Glutamatergic neuron (in vitro differentiated cells): ENCODE results near the gene ARCN1. TPM values are rescaled to one million over a fixed set of nuclear protein-coding genes. Genes with fewer than 3 reads are reported as not detected.

Experiments used
- DNase-seq: peaks from one replicate; pipeline ENCODE4 v3.0.0; 2022
- H3K27ac Mint-ChIP-seq: one replicate; pipeline ENCODE4 v1.8.0; 2020; ENCODE audit warnings: mild to moderate bottlenecking, mixed read lengths, inconsistent platforms; ENCODE audit not compliant: unreplicated experiment
- H3K27me3 Mint-ChIP-seq: one replicate; pipeline ENCODE4 v1.8.0; 2020; ENCODE audit warnings: mild to moderate bottlenecking, moderate library complexity, mixed read lengths, inconsistent platforms; ENCODE audit not compliant: unreplicated experiment
- H3K36me3 Mint-ChIP-seq: one replicate; pipeline ENCODE4 v1.8.0; 2020; ENCODE audit warnings: mild to moderate bottlenecking, mixed read lengths, inconsistent platforms; ENCODE audit not compliant: unreplicated experiment
- H3K4me1 Mint-ChIP-seq: one replicate; pipeline ENCODE4 v1.8.0; 2020; ENCODE audit warnings: mild to moderate bottlenecking, low read depth, mixed read lengths, inconsistent platforms; ENCODE audit not compliant: unreplicated experiment
- H3K4me3 Mint-ChIP-seq: one replicate; pipeline ENCODE4 v1.8.0; 2020; ENCODE audit warnings: mild to moderate bottlenecking, mixed read lengths, inconsistent platforms; ENCODE audit not compliant: unreplicated experiment
- H3K9me3 Mint-ChIP-seq: one replicate; pipeline ENCODE4 v1.8.0; 2020; ENCODE audit warnings: mild to moderate bottlenecking, moderate library complexity, mixed read lengths, inconsistent platforms; ENCODE audit not compliant: unreplicated experiment
- total RNA-seq: library from RNA; stranded (reverse); fragmentation: NEBNext Ultra II Directional; extraction: Animal tissue kit (Norgen Biotek cat#: 25700); gene quantifications from one replicate; pipeline ENCODE4 v1.2.1, GENCODE V29; 2021; ENCODE audit not compliant: unreplicated experiment
- TF ChIP-seq, protein P1 (sequence below): fragments of 200-600 bp; sonication (generic); IDR thresholded peaks from one replicate; pipeline ENCODE4 v1.5.0; 2021; ENCODE audit not compliant: partially characterized antibody, unreplicated experiment

ARCN1 gene
- total RNA-seq, 1 donor from 2014 or later = 118 TPM

DNA sequence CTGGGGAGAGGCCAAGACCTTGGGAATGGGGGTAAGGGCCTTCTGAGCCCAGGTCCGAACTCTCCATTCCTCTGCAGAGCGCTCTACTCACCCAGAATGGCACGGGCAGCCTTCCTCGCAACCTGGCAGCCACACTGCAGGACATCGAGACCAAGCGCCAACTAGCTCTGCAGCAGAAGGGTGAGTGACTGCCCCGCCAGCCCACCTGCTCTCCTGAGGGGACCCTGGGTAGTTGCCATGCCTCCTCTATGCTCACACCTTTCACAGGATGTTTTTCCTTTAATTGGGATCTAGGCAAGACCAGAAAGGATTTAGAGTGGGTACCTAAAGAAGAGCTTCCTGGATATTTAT is 71.8 kb downstream of the ARCN1 start:
- Mint-ChIP-seq H3K27ac (no peak overlapping the region), H3K27me3 (peaks cover 4% of the 10 kb centered on the region), H3K4me3 (no peak overlapping the region), H3K9me3 (peaks cover 4% of the 10 kb centered on the region), H3K36me3 (no peaks in the 10 kb centered on the region), H3K4me1 (peaks cover 1% of the 10 kb centered on the region)
- DNase-seq = no peak
- TF ChIP-seq, protein P1, sequence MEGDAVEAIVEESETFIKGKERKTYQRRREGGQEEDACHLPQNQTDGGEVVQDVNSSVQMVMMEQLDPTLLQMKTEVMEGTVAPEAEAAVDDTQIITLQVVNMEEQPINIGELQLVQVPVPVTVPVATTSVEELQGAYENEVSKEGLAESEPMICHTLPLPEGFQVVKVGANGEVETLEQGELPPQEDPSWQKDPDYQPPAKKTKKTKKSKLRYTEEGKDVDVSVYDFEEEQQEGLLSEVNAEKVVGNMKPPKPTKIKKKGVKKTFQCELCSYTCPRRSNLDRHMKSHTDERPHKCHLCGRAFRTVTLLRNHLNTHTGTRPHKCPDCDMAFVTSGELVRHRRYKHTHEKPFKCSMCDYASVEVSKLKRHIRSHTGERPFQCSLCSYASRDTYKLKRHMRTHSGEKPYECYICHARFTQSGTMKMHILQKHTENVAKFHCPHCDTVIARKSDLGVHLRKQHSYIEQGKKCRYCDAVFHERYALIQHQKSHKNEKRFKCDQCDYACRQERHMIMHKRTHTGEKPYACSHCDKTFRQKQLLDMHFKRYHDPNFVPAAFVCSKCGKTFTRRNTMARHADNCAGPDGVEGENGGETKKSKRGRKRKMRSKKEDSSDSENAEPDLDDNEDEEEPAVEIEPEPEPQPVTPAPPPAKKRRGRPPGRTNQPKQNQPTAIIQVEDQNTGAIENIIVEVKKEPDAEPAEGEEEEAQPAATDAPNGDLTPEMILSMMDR = no peak

DNA sequence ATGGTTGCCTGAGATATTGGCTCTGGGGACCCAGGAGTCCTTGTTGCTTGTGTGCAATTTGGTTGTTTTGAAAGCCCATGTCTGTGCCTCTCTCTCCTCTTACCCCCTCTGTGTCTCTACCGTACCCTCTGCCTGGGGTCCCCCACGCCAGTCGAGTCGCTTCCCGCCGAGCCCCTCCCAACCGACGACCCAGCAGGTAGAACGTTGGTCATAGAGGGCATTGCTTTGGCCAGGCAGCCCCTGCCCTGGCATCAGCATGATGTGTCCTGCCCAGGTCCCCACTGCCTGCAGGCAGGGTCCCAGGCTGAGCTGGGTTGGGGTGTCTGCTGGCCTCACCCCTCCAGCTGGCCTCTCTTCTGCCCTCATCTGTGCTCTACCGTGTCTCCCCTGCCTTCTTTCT is 72.3 kb downstream of the ARCN1 start:
- peaks cover 1% of the 10 kb centered on the region for H3K4me1 Mint-ChIP-seq
- no peak for DNase-seq
- TF ChIP-seq, protein P1 = no peak

DNA sequence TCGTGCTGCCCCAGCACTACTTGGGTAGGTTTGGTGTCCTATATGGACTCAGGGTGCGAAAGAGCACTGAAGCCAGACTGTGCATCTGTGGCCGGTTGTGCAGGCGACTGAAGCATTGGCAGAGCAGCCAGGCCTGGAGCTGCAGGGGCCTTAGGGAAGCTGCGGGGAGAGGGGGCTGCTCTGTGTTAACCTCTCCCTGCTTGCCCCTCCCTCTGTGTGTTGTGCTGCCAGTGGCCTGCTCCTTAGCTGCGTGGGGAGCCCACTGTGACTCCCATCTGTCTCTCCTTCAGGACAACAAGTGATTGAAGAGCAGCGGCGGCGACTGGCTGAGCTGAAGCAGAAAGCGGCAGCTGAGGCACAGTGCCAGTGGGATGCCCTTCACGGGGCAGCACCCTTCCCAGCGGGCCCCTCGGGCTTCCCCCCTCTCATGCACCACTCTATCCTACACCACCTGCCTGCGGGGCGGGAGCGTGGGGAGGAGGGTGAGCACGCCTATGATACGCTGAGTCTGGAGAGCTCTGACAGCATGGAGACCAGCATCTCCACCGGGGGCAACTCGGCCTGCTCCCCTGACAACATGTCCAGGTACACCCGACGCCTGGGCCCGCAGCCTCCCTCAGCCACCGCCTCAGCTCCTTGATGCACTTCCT is 73.0 kb downstream of the ARCN1 start:
- H3K36me3 Mint-ChIP-seq = no peaks in the 10 kb centered on the region
- H3K9me3 Mint-ChIP-seq = peaks cover 4% of the 10 kb centered on the region
- TF ChIP-seq, protein P1 = no peak
- no peak for DNase-seq
- H3K4me3 Mint-ChIP-seq = no peak overlapping the region
- H3K4me1 Mint-ChIP-seq = peaks cover under 1% of the 10 kb centered on the region
- H3K27ac Mint-ChIP-seq = no peak overlapping the region
- H3K27me3 Mint-ChIP-seq = peaks cover 2% of the 10 kb centered on the region

More for the DNA sequence above, 72.3 kb downstream of the ARCN1 start:
- Mint-ChIP-seq H3K9me3 (peaks cover 4% of the 10 kb centered on the region), H3K4me3 (no peak overlapping the region), H3K27me3 (peaks cover 4% of the 10 kb centered on the region), H3K27ac (no peak overlapping the region), H3K36me3 (no peaks in the 10 kb centered on the region)

DNA sequence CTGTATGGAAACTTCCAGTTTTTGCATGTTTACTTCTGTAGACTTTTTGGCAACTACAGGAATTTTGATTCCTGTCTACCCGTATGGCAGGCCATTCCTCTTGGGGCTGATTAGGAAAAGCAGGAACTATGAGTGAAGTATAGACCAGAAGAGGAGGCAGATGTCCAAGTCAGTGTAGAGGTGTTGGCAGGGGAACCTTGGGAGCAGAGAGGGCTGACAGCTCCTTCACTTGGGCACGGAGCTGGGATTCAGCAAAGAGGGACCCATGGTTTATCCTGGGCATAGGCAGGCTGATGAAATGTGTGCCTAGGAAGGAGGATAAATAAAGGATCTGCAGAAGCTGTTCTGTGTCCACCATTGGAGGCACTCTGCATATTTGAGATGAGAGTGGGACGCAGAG is 74.2 kb downstream of the ARCN1 start:
- Mint-ChIP-seq H3K36me3 (no peaks in the 10 kb centered on the region), H3K4me1 (no peaks in the 10 kb centered on the region), H3K27ac (no peak overlapping the region)

DNA sequence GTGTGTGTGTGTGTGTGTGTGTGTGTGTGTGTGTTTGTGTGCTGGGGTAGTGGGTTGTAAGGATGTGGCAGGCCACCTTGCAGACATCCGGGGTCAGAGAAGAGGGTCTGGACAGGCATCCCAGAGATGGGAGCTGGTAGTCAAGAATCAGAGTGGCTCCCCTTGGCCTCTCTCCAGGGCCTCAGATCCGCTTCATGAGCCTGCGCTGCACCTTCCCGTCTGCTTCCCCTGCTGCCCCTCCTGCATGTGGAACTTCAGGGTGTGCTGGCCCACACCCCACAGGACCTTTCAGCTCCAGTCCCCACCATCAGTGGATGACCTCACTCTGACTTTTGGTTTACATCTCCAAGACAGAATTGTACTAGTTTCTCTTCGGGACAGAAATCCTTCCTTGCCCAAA is 76.1 kb downstream of the ARCN1 start:
- no peak for DNase-seq
- no peaks in the 10 kb centered on the region for H3K4me1 Mint-ChIP-seq
- TF ChIP-seq, protein P1 = no peak
- H3K27me3 Mint-ChIP-seq = no peaks in the 10 kb centered on the region
- H3K9me3 Mint-ChIP-seq = peaks cover 4% of the 10 kb centered on the region
- no peaks in the 10 kb centered on the region for H3K36me3 Mint-ChIP-seq
- no peak overlapping the region for H3K27ac Mint-ChIP-seq
- no peak overlapping the region for H3K4me3 Mint-ChIP-seq

More for the DNA sequence above, 74.2 kb downstream of the ARCN1 start:
- H3K27me3 Mint-ChIP-seq = peaks cover 2% of the 10 kb centered on the region
- TF ChIP-seq, protein P1 = no peak
- peaks cover 4% of the 10 kb centered on the region for H3K9me3 Mint-ChIP-seq
- DNase-seq = no peak
- H3K4me3 Mint-ChIP-seq = no peak overlapping the region
